Keratinocyte (primary cell): ENCODE data around the gene CCNI. TPM values are rescaled to one million over a fixed set of nuclear protein-coding genes. Genes with fewer than 3 reads are reported as not detected.

ENCODE experiments used
- DNase-seq: peaks from one replicate; pipeline ENCODE4 v3.0.0-alpha.2; 2011; ENCODE audit warnings: low read depth, missing footprints, low spot score
- FAIRE-seq: peaks from 2 replicates; lab custom pipeline; 2011; peaks lifted over from hg19 to GRCh38; lab: Jason Lieb, UNC
- H2AFZ ChIP-seq: 2 replicates; pipeline ENCODE4 v1.6.0; 2012; ENCODE audit warnings: low read length, control low read depth, inconsistent platforms; ENCODE audit not compliant: control insufficient read depth
- H3K27ac ChIP-seq: 2 replicates; pipeline ENCODE4 v1.5.1; 2011; ENCODE audit warnings: low read length; ENCODE audit not compliant: control insufficient read depth, insufficient read depth
- H3K27me3 ChIP-seq: 3 replicates; pipeline ENCODE4 v1.6.0; 2011; ENCODE audit warnings: low read length; ENCODE audit not compliant: control insufficient read depth, insufficient read depth; ENCODE audit errors: extremely low read depth
- H3K36me3 ChIP-seq, 2 experiments: 2 replicates in 1 of 2; 3 replicates in 1 of 2; pipeline ENCODE4 v1.5.1; 2011; ENCODE audit warnings: low read length in 2 of 2, mild to moderate bottlenecking in 1 of 2; ENCODE audit not compliant: control insufficient read depth in 2 of 2, insufficient read depth in 2 of 2; ENCODE audit errors: extremely low read depth in 1 of 2
- H3K4me1 ChIP-seq: 3 replicates; pipeline ENCODE4 v1.5.1; 2011; ENCODE audit warnings: low read length; ENCODE audit not compliant: control insufficient read depth, insufficient read depth; ENCODE audit errors: extremely low read depth
- H3K4me2 ChIP-seq: 3 replicates; pipeline ENCODE4 v1.6.0; 2011; ENCODE audit warnings: low read depth, low read length; ENCODE audit not compliant: control insufficient read depth, insufficient read depth; ENCODE audit errors: extremely low read depth
- H3K4me3 ChIP-seq, 3 experiments: fragments of 200-600 bp in 1 of 3; sonication (generic) in 1 of 3; 2 replicates in 2 of 3; 3 replicates in 1 of 3; pipeline ENCODE4 v1.5.1; 2011 to 2016; ENCODE audit warnings: low read length in 3 of 3, mild to moderate bottlenecking in 3 of 3, control low read depth in 2 of 3, inconsistent platforms in 1 of 3, low read depth in 1 of 3, mixed read lengths in 1 of 3, mixed run types in 1 of 3, moderate library complexity in 1 of 3; ENCODE audit not compliant: control insufficient read depth in 2 of 3, insufficient read depth in 2 of 3; ENCODE audit errors: extremely low read depth in 1 of 3
- H3K79me2 ChIP-seq: 2 replicates; pipeline ENCODE4 v1.6.0; 2012; ENCODE audit warnings: low read length; ENCODE audit not compliant: control insufficient read depth, insufficient read depth
- H3K9ac ChIP-seq: 3 replicates; pipeline ENCODE4 v1.6.0; 2011; ENCODE audit warnings: low read length; ENCODE audit not compliant: control insufficient read depth, insufficient read depth; ENCODE audit errors: extremely low read depth
- H3K9me1 ChIP-seq: 3 replicates; pipeline ENCODE4 v1.6.0; 2011; ENCODE audit warnings: low read length; ENCODE audit not compliant: control insufficient read depth, insufficient read depth; ENCODE audit errors: extremely low read depth
- H3K9me3 ChIP-seq: 2 replicates; pipeline ENCODE4 v1.5.1; 2012; ENCODE audit warnings: low read depth, low read length; ENCODE audit not compliant: control insufficient read depth
- H4K20me1 ChIP-seq: 3 replicates; pipeline ENCODE4 v1.6.0; 2011; ENCODE audit warnings: low read length; ENCODE audit not compliant: control insufficient read depth, insufficient read depth; ENCODE audit errors: extremely low read depth
- CTCF ChIP-seq, 3 experiments: IDR thresholded peaks in 1 of 3; conservative IDR thresholded peaks in 1 of 3; optimal IDR thresholded peaks in 1 of 3; 2 replicates in 2 of 3; 3 replicates in 1 of 3; pipeline versions ENCODE3 to v1.5.1; 2011; ENCODE audit warnings: low read length in 3 of 3, mild to moderate bottlenecking in 3 of 3, moderate library complexity in 2 of 3, control low read depth in 1 of 3, inconsistent platforms in 1 of 3; ENCODE audit not compliant: insufficient read depth in 2 of 3; ENCODE audit errors: extremely low read depth in 1 of 3
- EZH2 ChIP-seq: IDR thresholded peaks from one replicate; pipeline ENCODE4 v1.6.1; 2012; ENCODE audit warnings: inconsistent platforms, mild to moderate bottlenecking, low read length, moderate library complexity
- dilution Hi-C: fragments of 300-500 bp; cut with MboI; formaldehyde crosslinking; loops from one replicate; pipeline ENCODE4 v1.7.0; 2020; ENCODE audit warnings: low sequenced_read_pairs; ENCODE audit not compliant: extremely low pct_ligation_motif_present
- polyA plus RNA-seq, 5 experiments: library from polyadenylated mRNA; depleted of rRNA in 3 of 5; stranded (reverse) in 3 of 5; stranded (forward) in 1 of 5; unstranded in 1 of 5; fragments of >200 nt; gene quantifications; 1 replicate in 1 of 5; 2 replicates in 3 of 5; 3 replicates in 1 of 5; pipeline versions ENCODE4 v1.2.1 to v1.2.3, GENCODE V29; 2011 to 2012; ENCODE audit warnings: missing spikeins in 2 of 5, low read depth in 1 of 5, low replicate concordance in 1 of 5

CCNI gene
- polyA plus RNA-seq, 1 donor (not counting 4 experiments of a cell fraction or from before 2014, with no cell fraction given) = 150 TPM

- no peak for FAIRE-seq
- no peak overlapping the region for H3K27ac ChIP-seq
- H2AFZ ChIP-seq = no peak overlapping the region
- H3K9ac ChIP-seq = no peak overlapping the region
- no peaks in the 10 kb centered on the region for H3K9me3 ChIP-seq
- no peaks in the 10 kb centered on the region for H3K27me3 ChIP-seq
- H3K4me1 ChIP-seq = peaks cover 6% of the 10 kb centered on the region
- H3K79me2 ChIP-seq = peaks cover 2% of the 10 kb centered on the region
- no peak overlapping the region for H3K4me3 ChIP-seq
- H3K36me3 ChIP-seq = peaks cover 10 to 20% of the 10 kb centered on the region in 2 experiments
- H4K20me1 ChIP-seq = no peaks in the 10 kb centered on the region
- no peaks in the 10 kb centered on the region for H3K9me1 ChIP-seq
- no peak overlapping the region for H3K4me2 ChIP-seq
- dilution Hi-C loops = no loop called here
- TF ChIP-seq CTCF (optimal IDR thresholded peaks at IDR 0.05 in 1 of 3, IDR thresholded peaks at IDR 0.05 in 1 of 3, conservative IDR thresholded peaks at IDR 0.05 in 1 of 3; ENCODE audit: extremely low read depth in 1 of 3, insufficient read depth in 2 of 3, low read length in 3 of 3) (no peak), EZH2 (no peak)
- DNase-seq = no peak
Observed at GRCh38 chr4:77010841-77011354, 64.9 kb downstream of the CCNI start.

GRCh38 chr4:77009511-77010115 is 66.2 kb downstream of the CCNI start:
- Histone ChIP-seq H3K27me3 (no peaks in the 10 kb centered on the region), H3K9ac (no peak overlapping the region), H2AFZ (no peak overlapping the region), H3K9me1 (no peaks in the 10 kb centered on the region), H3K79me2 (peaks cover 2% of the 10 kb centered on the region), H3K4me1 (peaks cover 6% of the 10 kb centered on the region), H4K20me1 (no peaks in the 10 kb centered on the region), H3K4me2 (no peak overlapping the region), H3K4me3 (no peak overlapping the region), H3K9me3 (no peaks in the 10 kb centered on the region), H3K27ac (no peak overlapping the region), H3K36me3 (peaks cover 6 to 12% of the 10 kb centered on the region in 2 experiments)
- dilution Hi-C loops = no loop called here
- DNase-seq = no peak
- FAIRE-seq = no peak
- TF ChIP-seq CTCF (optimal IDR thresholded peaks at IDR 0.05 in 1 of 3, IDR thresholded peaks at IDR 0.05 in 1 of 3, conservative IDR thresholded peaks at IDR 0.05 in 1 of 3; ENCODE audit: extremely low read depth in 1 of 3, insufficient read depth in 2 of 3, low read length in 3 of 3) (no peak), EZH2 (no peak)
